ENCODE measurements around the gene SLC49A3.
"Not testable (repeated sequence)": the region's sequence is repeated elsewhere in the genome, so short reads cannot be mapped to it uniquely, and the experiment has no call there.

Gene SLC49A3

GRCh38 chr4:721261-722168, 32.6 kb upstream of the SLC49A3 start:
- DNase-seq: no peak

GRCh38 chr4:720111-720860, 31.3 kb upstream of the SLC49A3 start:
- DNase-seq: no peak

GRCh38 chr4:718460-718859, 29.5 kb upstream of the SLC49A3 start:
- no peak for DNase-seq

GRCh38 chr4:717601-718320, 28.8 kb upstream of the SLC49A3 start:
- DNase-seq: no peak

- DNase-seq: no peak
These were observed 25.1 kb upstream of the SLC49A3 start for GRCh38 chr4:714087-714486.

- no peak for DNase-seq
These were observed 24.1 kb upstream of the SLC49A3 start for GRCh38 chr4:712916-713632.

- no peak for DNase-seq
These were observed 23.1 kb upstream of the SLC49A3 start for GRCh38 chr4:712093-712492.

- no peak for DNase-seq
These were observed 22.0 kb upstream of the SLC49A3 start for GRCh38 chr4:710916-711315.

- no peak for DNase-seq
These were observed 21.2 kb upstream of the SLC49A3 start for GRCh38 chr4:710116-710515.

- no peak for DNase-seq
These were observed 20.4 kb upstream of the SLC49A3 start for GRCh38 chr4:709348-709747.

- DNase-seq: no peak
These were observed 19.6 kb upstream of the SLC49A3 start for GRCh38 chr4:708631-708933.

- DNase-seq: peak; percentile 28
These were observed 19.1 kb upstream of the SLC49A3 start for GRCh38 chr4:707929-708630.

- no peak for DNase-seq
These were observed 18.1 kb upstream of the SLC49A3 start for GRCh38 chr4:706834-707598.

GRCh38 chr4:706083-706633, 17.2 kb upstream of the SLC49A3 start:
- not testable (repeated sequence) for DNase-seq

GRCh38 chr4:705278-706082, 16.5 kb upstream of the SLC49A3 start, which contains the start of gene PCGF3:
Gene PCGF3 (plus strand): TSS chr4:705832. CDS start chr4:733681, 27,849 bp downstream.
- peak; percentile 98 for DNase-seq

- no peak for DNase-seq
These were observed 16.0 kb upstream of the SLC49A3 start for GRCh38 chr4:704971-705277.

GRCh38 chr4:704198-704891, 15.4 kb upstream of the SLC49A3 start:
- DNase-seq: no peak

- no peak for DNase-seq
These were observed 14.6 kb upstream of the SLC49A3 start for GRCh38 chr4:703336-704197.

GRCh38 chr4:702618-703048, 13.7 kb upstream of the SLC49A3 start:
- no peak for DNase-seq

Measured in left hindlimb (tissue), 1 donor.